ENCODE measurements around the gene LIN9.

- TF ChIP-seq, protein P1, sequence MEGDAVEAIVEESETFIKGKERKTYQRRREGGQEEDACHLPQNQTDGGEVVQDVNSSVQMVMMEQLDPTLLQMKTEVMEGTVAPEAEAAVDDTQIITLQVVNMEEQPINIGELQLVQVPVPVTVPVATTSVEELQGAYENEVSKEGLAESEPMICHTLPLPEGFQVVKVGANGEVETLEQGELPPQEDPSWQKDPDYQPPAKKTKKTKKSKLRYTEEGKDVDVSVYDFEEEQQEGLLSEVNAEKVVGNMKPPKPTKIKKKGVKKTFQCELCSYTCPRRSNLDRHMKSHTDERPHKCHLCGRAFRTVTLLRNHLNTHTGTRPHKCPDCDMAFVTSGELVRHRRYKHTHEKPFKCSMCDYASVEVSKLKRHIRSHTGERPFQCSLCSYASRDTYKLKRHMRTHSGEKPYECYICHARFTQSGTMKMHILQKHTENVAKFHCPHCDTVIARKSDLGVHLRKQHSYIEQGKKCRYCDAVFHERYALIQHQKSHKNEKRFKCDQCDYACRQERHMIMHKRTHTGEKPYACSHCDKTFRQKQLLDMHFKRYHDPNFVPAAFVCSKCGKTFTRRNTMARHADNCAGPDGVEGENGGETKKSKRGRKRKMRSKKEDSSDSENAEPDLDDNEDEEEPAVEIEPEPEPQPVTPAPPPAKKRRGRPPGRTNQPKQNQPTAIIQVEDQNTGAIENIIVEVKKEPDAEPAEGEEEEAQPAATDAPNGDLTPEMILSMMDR (IDR thresholded peaks at IDR 0.05; ENCODE audit: control extremely low read depth in 1 of 3, insufficient read depth in 1 of 3, low read depth in 1 of 3, low read length in 3 of 3) = no peak
- no peak for TF ChIP-seq EP300 (IDR thresholded peaks at IDR 0.05; ENCODE audit: borderline replicate concordance in 1 of 2, low read depth in 2 of 2, low read length in 2 of 2)
- TF ChIP-seq BRCA1 (IDR thresholded peaks at IDR 0.05; ENCODE audit: low read depth, low read length) = no peak
- TF ChIP-seq EZH2 (IDR thresholded peaks at IDR 0.05; ENCODE audit: low read depth, low read length, severe bottlenecking) = no peak
- no peak for TF ChIP-seq SP4 (IDR thresholded peaks at IDR 0.05; ENCODE audit: low read length)
- no peak for TF ChIP-seq ASH2L (IDR thresholded peaks at IDR 0.05; ENCODE audit: low read length)
- TF ChIP-seq POLR2A (IDR thresholded peaks at IDR 0.05; ENCODE audit: control extremely low read depth in 1 of 2, low read depth in 2 of 2, low read length in 2 of 2) = no peak
- no peak for TF ChIP-seq SP2 (IDR thresholded peaks at IDR 0.05; ENCODE audit: low read length)
- no peak for TF ChIP-seq CHD1 (IDR thresholded peaks at IDR 0.05; ENCODE audit: low read depth, low read length)
- no peak for TF ChIP-seq RAD21 (IDR thresholded peaks at IDR 0.05 in 1 of 2, conservative IDR thresholded peaks at IDR 0.05 in 1 of 2; ENCODE audit: low read depth in 2 of 2, low read length in 2 of 2)
- TF ChIP-seq ATF3 (IDR thresholded peaks at IDR 0.05; ENCODE audit: insufficient read depth, low read depth, low read length) = no peak
- TF ChIP-seq CREB1 (IDR thresholded peaks at IDR 0.05) = no peak
- TF ChIP-seq YY1 (IDR thresholded peaks at IDR 0.05; ENCODE audit: low read depth, low read length) = no peak
Observed at GRCh38 chr1:226320930-226321329, 12.0 kb upstream of the LIN9 start.

Measured in H1 (cell line).